Endothelial cell of umbilical vein (primary cell): ENCODE data around the gene SART3.

ENCODE experiments used
- EZH2 ChIP-seq: IDR thresholded peaks from 2 replicates; pipeline ENCODE4 v1.6.1; 2012; ENCODE audit warnings: borderline replicate concordance, low read depth, mild to moderate bottlenecking, moderate library complexity, low read length, inconsistent platforms; ENCODE audit not compliant: severe bottlenecking
- MYC ChIP-seq: IDR thresholded peaks from one replicate; pipeline ENCODE4 v1.6.1; 2011; ENCODE audit warnings: mild to moderate bottlenecking, low read depth, low read length
- POLR2A ChIP-seq: IDR thresholded peaks from 2 replicates; pipeline ENCODE4 v1.6.1; 2012; ENCODE audit warnings: low read depth, mild to moderate bottlenecking, control low read depth, low read length
- POLR2AphosphoS5 ChIP-seq: IDR thresholded peaks from 2 replicates; pipeline ENCODE4 v1.6.1; 2012; ENCODE audit warnings: low read depth, mild to moderate bottlenecking, control low read depth, low read length, moderate library complexity; ENCODE audit not compliant: insufficient read depth
- TF ChIP-seq, protein P1 (sequence below), 2 donors: IDR thresholded peaks; 1 replicate in 1 of 2; 2 replicates in 1 of 2; pipeline ENCODE4 v1.5.1; 2011; ENCODE audit warnings: low read length in 2 of 2, mild to moderate bottlenecking in 2 of 2, moderate library complexity in 2 of 2, control low read depth in 1 of 2, inconsistent platforms in 1 of 2, low read depth in 1 of 2; ENCODE audit not compliant: insufficient read depth in 1 of 2; ENCODE audit errors: extremely low read depth in 1 of 2

DNA sequence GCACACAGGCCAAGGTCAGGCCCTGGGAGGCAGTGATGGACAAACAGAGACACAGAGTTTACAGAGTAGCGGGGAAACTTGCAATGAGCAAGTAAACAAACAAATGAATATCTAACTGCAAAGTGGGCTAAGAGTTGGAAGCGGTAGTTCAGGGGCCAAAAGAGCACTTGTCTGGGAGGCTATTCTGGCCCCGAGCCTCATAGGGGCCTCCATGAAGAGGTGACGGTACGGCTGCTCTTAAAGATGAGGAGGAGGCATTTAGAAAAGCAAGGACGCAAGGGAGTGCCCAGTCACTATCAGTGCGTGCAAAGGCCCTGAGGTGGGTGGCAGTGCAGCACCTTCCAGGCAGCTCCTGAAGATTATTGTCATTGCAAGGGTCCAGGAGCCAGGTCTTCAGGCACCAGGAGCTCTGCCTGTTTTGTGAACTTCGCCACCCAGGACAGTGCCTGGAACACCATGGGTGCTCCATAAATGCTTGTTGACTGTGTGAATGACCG, 41.3 kb upstream of the SART3 start:
- TF ChIP-seq, protein P1, sequence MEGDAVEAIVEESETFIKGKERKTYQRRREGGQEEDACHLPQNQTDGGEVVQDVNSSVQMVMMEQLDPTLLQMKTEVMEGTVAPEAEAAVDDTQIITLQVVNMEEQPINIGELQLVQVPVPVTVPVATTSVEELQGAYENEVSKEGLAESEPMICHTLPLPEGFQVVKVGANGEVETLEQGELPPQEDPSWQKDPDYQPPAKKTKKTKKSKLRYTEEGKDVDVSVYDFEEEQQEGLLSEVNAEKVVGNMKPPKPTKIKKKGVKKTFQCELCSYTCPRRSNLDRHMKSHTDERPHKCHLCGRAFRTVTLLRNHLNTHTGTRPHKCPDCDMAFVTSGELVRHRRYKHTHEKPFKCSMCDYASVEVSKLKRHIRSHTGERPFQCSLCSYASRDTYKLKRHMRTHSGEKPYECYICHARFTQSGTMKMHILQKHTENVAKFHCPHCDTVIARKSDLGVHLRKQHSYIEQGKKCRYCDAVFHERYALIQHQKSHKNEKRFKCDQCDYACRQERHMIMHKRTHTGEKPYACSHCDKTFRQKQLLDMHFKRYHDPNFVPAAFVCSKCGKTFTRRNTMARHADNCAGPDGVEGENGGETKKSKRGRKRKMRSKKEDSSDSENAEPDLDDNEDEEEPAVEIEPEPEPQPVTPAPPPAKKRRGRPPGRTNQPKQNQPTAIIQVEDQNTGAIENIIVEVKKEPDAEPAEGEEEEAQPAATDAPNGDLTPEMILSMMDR (IDR thresholded peaks at IDR 0.05; ENCODE audit: extremely low read depth in 1 of 2, insufficient read depth in 1 of 2, low read depth in 1 of 2, low read length in 2 of 2), result no peak
- TF ChIP-seq POLR2AphosphoS5 (no peak), POLR2A (no peak), MYC (no peak), EZH2 (no peak)
